Measurements from ENCODE around the gene SCUBE1. TPM values are rescaled to one million over a fixed set of nuclear protein-coding genes. Genes with fewer than 3 reads are reported as not detected.

The SCUBE1 gene
- total RNA-seq, 4 donors from 2014 or later: 81.3 to 214 (median 141) TPM

DNA sequence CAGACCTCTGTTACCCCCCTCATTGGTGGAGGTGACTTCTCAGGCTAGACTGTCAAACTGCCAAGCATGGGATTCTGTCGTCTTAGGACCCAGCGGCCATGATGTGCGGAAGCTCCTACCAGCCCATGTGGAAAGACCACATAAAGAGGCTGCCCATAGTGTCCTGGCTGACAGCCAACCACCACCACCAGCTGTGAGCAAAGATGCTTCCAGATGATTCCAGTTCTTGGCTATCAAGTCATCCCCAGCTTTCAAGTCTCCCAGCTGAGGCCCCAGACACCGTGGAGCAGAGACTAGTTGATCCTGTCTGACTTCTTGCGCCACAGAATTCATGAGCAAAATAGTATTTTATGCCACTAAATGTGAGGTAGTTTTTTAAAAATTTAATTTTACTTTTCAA is 32.9 kb downstream of the SCUBE1 start:
- TF ChIP-seq EP300 (IDR thresholded peaks at IDR 0.05) (no peak), POLR2A (IDR thresholded peaks at IDR 0.05) (no peak), CTCF (IDR thresholded peaks at IDR 0.05) (no peak)
- no peak for DNase-seq (ENCODE audit: low spot score in 2 of 2)
- H3K4me1 ChIP-seq: peaks cover 0 to 55% (median 3%) of the 10 kb centered on the region in 4 donors
- H3K27ac ChIP-seq: no peak overlapping the region
- WGBS, 2 donors: 89% methylated on average over 5 of the region's 5 CpGs
- no peaks in the 10 kb centered on the region for H3K9me3 ChIP-seq
- no peaks in the 10 kb centered on the region for H3K36me3 ChIP-seq
- no peak overlapping the region for H3K4me3 ChIP-seq
- no peaks in the 10 kb centered on the region for H3K27me3 ChIP-seq

DNA sequence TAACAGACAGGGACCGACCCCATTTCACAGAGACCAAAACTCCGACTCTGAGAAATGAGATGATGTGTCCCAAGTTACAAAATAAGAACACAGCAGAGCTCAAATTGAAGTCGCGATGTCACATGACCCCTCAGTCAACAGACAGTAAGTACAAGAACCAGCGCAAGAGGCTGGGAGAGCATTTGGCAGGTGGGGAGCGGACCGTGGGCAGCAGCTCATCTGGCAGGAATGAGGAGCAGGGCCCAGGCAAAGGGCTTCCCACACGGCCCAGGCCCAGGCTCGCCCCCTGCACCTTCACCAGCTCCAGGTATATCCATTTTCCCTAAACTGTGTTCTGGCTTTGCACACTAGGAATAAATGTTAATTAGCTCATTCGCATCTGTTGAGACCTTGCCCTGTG is 34.3 kb downstream of the SCUBE1 start:
- H3K9me3 ChIP-seq: no peaks in the 10 kb centered on the region
- H3K27me3 ChIP-seq: no peaks in the 10 kb centered on the region
- TF ChIP-seq POLR2A (IDR thresholded peaks at IDR 0.05): no peak
- no peak for TF ChIP-seq CTCF (IDR thresholded peaks at IDR 0.05)
- no peaks in the 10 kb centered on the region for H3K36me3 ChIP-seq
- DNase-seq (ENCODE audit: low spot score in 2 of 2): no peak
- H3K27ac ChIP-seq: peak overlapping the region in 1 of 4 donors; percentile 26
- WGBS, 2 donors: 85 to 91% methylated on average over 10 of the region's 10 CpGs
- H3K4me1 ChIP-seq: peaks cover 0 to 43% (median 3%) of the 10 kb centered on the region in 4 donors
- H3K4me3 ChIP-seq: no peak overlapping the region

- H3K36me3 ChIP-seq: no peaks in the 10 kb centered on the region
- no peaks in the 10 kb centered on the region for H3K9me3 ChIP-seq
- 61 to 71% methylated on average over 21 of the region's 21 CpGs for WGBS, 2 donors
- H3K27ac ChIP-seq: peak overlapping the region in 1 of 4 donors; percentile 26
- no peak for DNase-seq (ENCODE audit: low spot score in 2 of 2)
- H3K27me3 ChIP-seq: no peaks in the 10 kb centered on the region
- TF ChIP-seq EP300 (IDR thresholded peaks at IDR 0.05): no peak
- H3K4me1 ChIP-seq: peaks cover 0 to 42% (median 3%) of the 10 kb centered on the region in 4 donors
- H3K4me3 ChIP-seq: no peak overlapping the region
These were observed 34.9 kb downstream of the SCUBE1 start for GRCh38 chr22:43308060-43308830.

DNA sequence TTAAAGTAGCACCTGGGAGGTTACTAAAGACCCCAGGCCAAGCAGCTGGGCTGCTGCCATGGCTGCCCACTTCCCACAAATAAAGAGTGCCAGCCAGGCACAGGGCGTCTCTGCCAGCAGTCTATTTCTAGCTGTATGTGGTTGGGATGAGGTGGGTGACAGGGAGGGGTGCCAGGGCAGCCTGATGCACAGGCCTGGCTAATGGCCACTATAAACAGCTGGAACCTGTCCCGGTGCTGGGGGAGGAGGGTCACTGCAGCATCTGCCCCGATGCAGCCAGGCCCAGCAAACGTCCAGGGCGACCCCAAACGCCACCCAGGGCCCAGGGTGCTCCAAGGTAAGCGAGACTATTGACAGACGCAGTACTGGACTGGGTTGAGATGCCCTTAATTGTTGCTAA is 37.4 kb downstream of the SCUBE1 start:
- Histone ChIP-seq H3K4me1 (peaks cover 0 to 51% (median 9%) of the 10 kb centered on the region in 4 donors), H3K36me3 (no peaks in the 10 kb centered on the region), H3K4me3 (no peak overlapping the region), H3K27me3 (no peaks in the 10 kb centered on the region), H3K27ac (peak overlapping the region in 2 of 4 donors; percentile 9 to 28), H3K9me3 (no peaks in the 10 kb centered on the region)
- no peak for TF ChIP-seq EP300 (IDR thresholded peaks at IDR 0.05)
- TF ChIP-seq POLR2A (IDR thresholded peaks at IDR 0.05): no peak
- DNase-seq (ENCODE audit: low spot score in 2 of 2): no peak
- WGBS, 2 donors: 66% methylated on average over 8 of the region's 8 CpGs

- no peak for TF ChIP-seq CTCF (IDR thresholded peaks at IDR 0.05)
- TF ChIP-seq POLR2A (IDR thresholded peaks at IDR 0.05): no peak
- TF ChIP-seq EP300 (IDR thresholded peaks at IDR 0.05): no peak
- Histone ChIP-seq H3K9me3 (no peaks in the 10 kb centered on the region), H3K4me1 (peaks cover 0 to 58% (median 9%) of the 10 kb centered on the region in 4 donors), H3K27me3 (no peaks in the 10 kb centered on the region), H3K4me3 (no peak overlapping the region), H3K36me3 (no peaks in the 10 kb centered on the region), H3K27ac (peak overlapping the region in 1 of 4 donors; percentile 9)
- 88 to 92% methylated on average over 17 of the region's 18 CpGs for WGBS, 2 donors
- no peak for DNase-seq (ENCODE audit: low spot score in 2 of 2)
These were observed 38.2 kb downstream of the SCUBE1 start for GRCh38 chr22:43304831-43305590.

GRCh38 chr22:43303751-43304150 is 39.4 kb downstream of the SCUBE1 start:
- H3K4me3 ChIP-seq: no peak overlapping the region
- peak overlapping the region in 2 of 4 donors; percentile 73 to 89 for H3K27ac ChIP-seq
- no peak for DNase-seq (ENCODE audit: low spot score in 2 of 2)
- H3K9me3 ChIP-seq: no peaks in the 10 kb centered on the region
- H3K27me3 ChIP-seq: no peaks in the 10 kb centered on the region
- no peaks in the 10 kb centered on the region for H3K36me3 ChIP-seq
- peaks cover 0 to 59% (median 11%) of the 10 kb centered on the region in 4 donors for H3K4me1 ChIP-seq
- no peak for TF ChIP-seq CTCF (IDR thresholded peaks at IDR 0.05)
- TF ChIP-seq EP300 (IDR thresholded peaks at IDR 0.05): no peak
- no peak for TF ChIP-seq POLR2A (IDR thresholded peaks at IDR 0.05)
- 76 to 78% methylated on average over 11 of the region's 11 CpGs for WGBS, 2 donors
